ENCODE results near the gene PPP2R5C. TPM values are rescaled to one million over a fixed set of nuclear protein-coding genes. Genes with fewer than 3 reads are reported as not detected.

Gene PPP2R5C
- total and polyA plus RNA-seq, 9 of the 15 experiments (the other 6 are each of a cell fraction or from before 2014, with no cell fraction given), result 284 to 617 (median 395) TPM

DNA sequence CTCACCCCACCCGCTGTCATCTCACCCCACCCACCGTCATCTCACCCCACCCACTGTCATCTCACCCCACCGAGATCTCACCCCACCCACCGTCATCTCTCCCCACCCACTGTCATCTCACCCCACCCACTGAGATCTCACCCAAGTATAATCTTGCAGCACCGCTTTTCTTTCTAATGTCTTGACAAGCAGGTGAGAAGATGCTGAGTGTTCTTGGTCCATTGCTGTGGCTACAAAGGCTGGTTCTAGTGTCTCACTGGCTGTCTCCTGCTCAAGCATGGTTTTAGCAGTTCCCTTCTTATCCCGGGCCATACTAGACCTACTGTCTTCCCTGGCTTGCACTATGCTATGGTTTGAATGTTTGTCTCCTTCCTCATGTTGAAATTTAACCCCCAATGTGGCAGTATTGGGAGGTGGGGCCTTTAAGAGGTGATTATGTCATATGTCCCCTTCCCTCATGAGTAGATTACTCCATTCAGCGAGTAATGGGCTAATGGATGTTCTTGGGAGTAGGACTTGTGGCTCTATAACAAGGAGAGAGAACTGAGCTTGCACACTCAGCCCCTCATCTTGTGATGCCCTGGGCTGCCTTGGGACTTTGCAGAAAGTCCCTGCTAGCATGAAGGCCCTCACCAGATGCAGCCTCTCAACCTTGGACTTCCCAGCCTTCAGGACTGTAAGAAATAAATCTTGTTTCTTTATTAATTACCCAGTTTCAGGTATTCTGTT lies 47.7 kb upstream of the PPP2R5C start (continued):
- TF ChIP-seq, protein P1, sequence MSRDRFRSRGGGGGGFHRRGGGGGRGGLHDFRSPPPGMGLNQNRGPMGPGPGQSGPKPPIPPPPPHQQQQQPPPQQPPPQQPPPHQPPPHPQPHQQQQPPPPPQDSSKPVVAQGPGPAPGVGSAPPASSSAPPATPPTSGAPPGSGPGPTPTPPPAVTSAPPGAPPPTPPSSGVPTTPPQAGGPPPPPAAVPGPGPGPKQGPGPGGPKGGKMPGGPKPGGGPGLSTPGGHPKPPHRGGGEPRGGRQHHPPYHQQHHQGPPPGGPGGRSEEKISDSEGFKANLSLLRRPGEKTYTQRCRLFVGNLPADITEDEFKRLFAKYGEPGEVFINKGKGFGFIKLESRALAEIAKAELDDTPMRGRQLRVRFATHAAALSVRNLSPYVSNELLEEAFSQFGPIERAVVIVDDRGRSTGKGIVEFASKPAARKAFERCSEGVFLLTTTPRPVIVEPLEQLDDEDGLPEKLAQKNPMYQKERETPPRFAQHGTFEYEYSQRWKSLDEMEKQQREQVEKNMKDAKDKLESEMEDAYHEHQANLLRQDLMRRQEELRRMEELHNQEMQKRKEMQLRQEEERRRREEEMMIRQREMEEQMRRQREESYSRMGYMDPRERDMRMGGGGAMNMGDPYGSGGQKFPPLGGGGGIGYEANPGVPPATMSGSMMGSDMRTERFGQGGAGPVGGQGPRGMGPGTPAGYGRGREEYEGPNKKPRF (IDR thresholded peaks at IDR 0.05; ENCODE audit: low read depth, low read length), result no peak
- TF ChIP-seq SOX6 (IDR thresholded peaks at IDR 0.05) (no peak), EP300 (IDR thresholded peaks at IDR 0.05; ENCODE audit: low read length) (peak; percentile 41; the same call in 1 of the 2 replicates), POLR2A (conservative IDR thresholded peaks at IDR 0.05) (peak; percentile 83), ZNF766 (CRISPR knock-in tag; conservative IDR thresholded peaks at IDR 0.05) (no peak), CTBP1 (IDR thresholded peaks at IDR 0.05; ENCODE audit: borderline replicate concordance) (peak; percentile 54; the same call in 1 of the 2 replicates), TEAD4 (IDR thresholded peaks at IDR 0.05; ENCODE audit: low read length) (0 out of 2 replicates have a peak, but pooled peaks have one; percentile 2), TEAD4 (CRISPR knock-in tag; IDR thresholded peaks at IDR 0.05; ENCODE audit: borderline replicate concordance) (no peak), PRMT5 (CRISPR knock-in tag; IDR thresholded peaks at IDR 0.05) (no peak), ZNF212 (CRISPR knock-in tag; IDR thresholded peaks at IDR 0.05) (no peak), FOS (IDR thresholded peaks at IDR 0.05; ENCODE audit: extremely low read depth, insufficient read length) (no peak), BRD9 (IDR thresholded peaks at IDR 0.05; ENCODE audit: low read depth, partially characterized antibody) (peak; percentile 83), RFX1 (IDR thresholded peaks at IDR 0.05) (peak; percentile 13; the same call in 1 of the 2 replicates), ATF1 (CRISPR knock-in tag; IDR thresholded peaks at IDR 0.05) (no peak), ATF1 (tag; IDR thresholded peaks at IDR 0.05) (peak; percentile 29; the same call in 1 of the 2 replicates), ZC3H8 (IDR thresholded peaks at IDR 0.05) (no peak), HSF4 (CRISPR knock-in tag; IDR thresholded peaks at IDR 0.05; ENCODE audit: borderline replicate concordance) (peak; percentile 34; the same call in 1 of the 2 replicates), EP400 (IDR thresholded peaks at IDR 0.05) (peak; percentile 15; the same call in 1 of the 2 replicates), CHD1 (IDR thresholded peaks at IDR 0.05; ENCODE audit: low read length) (peak; percentile 64)
- TF ChIP-seq, protein P2, sequence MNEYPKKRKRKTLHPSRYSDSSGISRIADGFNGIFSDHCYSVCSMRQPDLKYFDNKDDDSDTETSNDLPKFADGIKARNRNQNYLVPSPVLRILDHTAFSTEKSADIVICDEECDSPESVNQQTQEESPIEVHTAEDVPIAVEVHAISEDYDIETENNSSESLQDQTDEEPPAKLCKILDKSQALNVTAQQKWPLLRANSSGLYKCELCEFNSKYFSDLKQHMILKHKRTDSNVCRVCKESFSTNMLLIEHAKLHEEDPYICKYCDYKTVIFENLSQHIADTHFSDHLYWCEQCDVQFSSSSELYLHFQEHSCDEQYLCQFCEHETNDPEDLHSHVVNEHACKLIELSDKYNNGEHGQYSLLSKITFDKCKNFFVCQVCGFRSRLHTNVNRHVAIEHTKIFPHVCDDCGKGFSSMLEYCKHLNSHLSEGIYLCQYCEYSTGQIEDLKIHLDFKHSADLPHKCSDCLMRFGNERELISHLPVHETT (CRISPR knock-in tag; conservative IDR thresholded peaks at IDR 0.05 in 1 of 2, IDR thresholded peaks at IDR 0.05 in 1 of 2), result peak in 1 of 2 experiments; percentile 29; a peak in 1 of 4 replicates
- TF ChIP-seq, protein P3, sequence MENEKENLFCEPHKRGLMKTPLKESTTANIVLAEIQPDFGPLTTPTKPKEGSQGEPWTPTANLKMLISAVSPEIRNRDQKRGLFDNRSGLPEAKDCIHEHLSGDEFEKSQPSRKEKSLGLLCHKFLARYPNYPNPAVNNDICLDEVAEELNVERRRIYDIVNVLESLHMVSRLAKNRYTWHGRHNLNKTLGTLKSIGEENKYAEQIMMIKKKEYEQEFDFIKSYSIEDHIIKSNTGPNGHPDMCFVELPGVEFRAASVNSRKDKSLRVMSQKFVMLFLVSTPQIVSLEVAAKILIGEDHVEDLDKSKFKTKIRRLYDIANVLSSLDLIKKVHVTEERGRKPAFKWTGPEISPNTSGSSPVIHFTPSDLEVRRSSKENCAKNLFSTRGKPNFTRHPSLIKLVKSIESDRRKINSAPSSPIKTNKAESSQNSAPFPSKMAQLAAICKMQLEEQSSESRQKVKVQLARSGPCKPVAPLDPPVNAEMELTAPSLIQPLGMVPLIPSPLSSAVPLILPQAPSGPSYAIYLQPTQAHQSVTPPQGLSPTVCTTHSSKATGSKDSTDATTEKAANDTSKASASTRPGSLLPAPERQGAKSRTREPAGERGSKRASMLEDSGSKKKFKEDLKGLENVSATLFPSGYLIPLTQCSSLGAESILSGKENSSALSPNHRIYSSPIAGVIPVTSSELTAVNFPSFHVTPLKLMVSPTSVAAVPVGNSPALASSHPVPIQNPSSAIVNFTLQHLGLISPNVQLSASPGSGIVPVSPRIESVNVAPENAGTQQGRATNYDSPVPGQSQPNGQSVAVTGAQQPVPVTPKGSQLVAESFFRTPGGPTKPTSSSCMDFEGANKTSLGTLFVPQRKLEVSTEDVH (IDR thresholded peaks at IDR 0.05; ENCODE audit: low read depth, partially characterized antibody), result peak; percentile 25
- TF ChIP-seq, protein P4, sequence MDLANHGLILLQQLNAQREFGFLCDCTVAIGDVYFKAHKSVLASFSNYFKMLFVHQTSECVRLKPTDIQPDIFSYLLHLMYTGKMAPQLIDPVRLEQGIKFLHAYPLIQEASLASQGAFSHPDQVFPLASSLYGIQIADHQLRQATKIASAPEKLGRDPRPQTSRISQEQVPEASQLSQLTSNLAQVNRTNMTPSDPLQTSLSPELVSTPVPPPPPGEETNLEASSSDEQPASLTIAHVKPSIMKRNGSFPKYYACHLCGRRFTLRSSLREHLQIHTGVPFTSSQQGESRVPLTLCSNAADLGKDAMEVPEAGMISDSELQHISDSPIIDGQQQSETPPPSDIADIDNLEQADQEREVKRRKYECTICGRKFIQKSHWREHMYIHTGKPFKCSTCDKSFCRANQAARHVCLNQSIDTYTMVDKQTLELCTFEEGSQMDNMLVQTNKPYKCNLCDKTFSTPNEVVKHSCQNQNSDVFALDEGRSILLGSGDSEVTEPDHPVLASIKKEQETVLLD (IDR thresholded peaks at IDR 0.05), result 0 out of 2 replicates have a peak, but pooled peaks have one; percentile 24
